HEK293T (cell line): ENCODE measurements around the gene SHOX.

Experiments used
- CTCF ChIA-PET: fragments of 350-600 bp; formaldehyde crosslinking; extraction: SDS; loops from one replicate; lab custom pipeline; 2021; ENCODE audit warnings: antibody characterized with exemption, inconsistent platforms; lab: Yijun Ruan, JAX
- POLR2A ChIA-PET: fragments of 350-600 bp; formaldehyde crosslinking; extraction: SDS; loops from one replicate; lab custom pipeline; 2020; ENCODE audit warnings: antibody characterized with exemption, inconsistent platforms; lab: Yijun Ruan, JAX
- DNase-seq: peaks from one replicate; pipeline ENCODE4 v3.0.0; 2012; ENCODE audit warnings: mixed read lengths; ENCODE audit errors: extremely low spot score
- ARNT ChIP-seq: fragments of 450-650 bp; IDR thresholded peaks from 2 replicates; pipeline ENCODE4 v1.6.1; 2017; ENCODE audit warnings: mild to moderate bottlenecking
- BHLHE40 ChIP-seq: fragments of 450-650 bp; IDR thresholded peaks from 2 replicates; pipeline ENCODE4 v1.6.1; 2016; ENCODE audit warnings: mild to moderate bottlenecking, moderate library complexity, borderline replicate concordance
- CTBP1 ChIP-seq: fragments of 450-650 bp; IDR thresholded peaks from 2 replicates; pipeline ENCODE4 v1.6.1; 2016; ENCODE audit warnings: borderline replicate concordance
- ELF4 ChIP-seq: fragments of 450-650 bp; IDR thresholded peaks from 2 replicates; pipeline ENCODE4 v1.6.1; 2017; ENCODE audit warnings: antibody characterized with exemption
- FOXA1 ChIP-seq: fragments of 450-650 bp; IDR thresholded peaks from 2 replicates; pipeline ENCODE4 v1.6.1; 2016; ENCODE audit warnings: mild to moderate bottlenecking
- FOXK2 ChIP-seq: fragments of 450-650 bp; IDR thresholded peaks from 2 replicates; pipeline ENCODE4 v1.6.1; 2016; ENCODE audit warnings: mild to moderate bottlenecking
- HDGF ChIP-seq: fragments of 450-650 bp; IDR thresholded peaks from 2 replicates; pipeline ENCODE4 v1.6.1; 2017; ENCODE audit warnings: antibody characterized with exemption, borderline replicate concordance
- L3MBTL2 ChIP-seq: fragments of 450-650 bp; conservative IDR thresholded peaks from 2 replicates; pipeline ENCODE4 v1.6.1; 2016; ENCODE audit warnings: mild to moderate bottlenecking
- LEF1 ChIP-seq: fragments of 450-650 bp; IDR thresholded peaks from 2 replicates; pipeline ENCODE4 v1.6.1; 2017; ENCODE audit warnings: mild to moderate bottlenecking, borderline replicate concordance
- NFRKB ChIP-seq: fragments of 450-650 bp; IDR thresholded peaks from 2 replicates; pipeline ENCODE4 v1.6.1; 2016; ENCODE audit warnings: mild to moderate bottlenecking, moderate library complexity
- PKNOX1 ChIP-seq: fragments of 450-650 bp; IDR thresholded peaks from 2 replicates; pipeline ENCODE4 v1.6.1; 2016
- SP1 ChIP-seq: fragments of 450-650 bp; IDR thresholded peaks from 2 replicates; pipeline ENCODE4 v1.6.1; 2017
- SUZ12 ChIP-seq: fragments of 450-650 bp; IDR thresholded peaks from 2 replicates; pipeline ENCODE4 v1.6.1; 2016; ENCODE audit warnings: mild to moderate bottlenecking
- TARDBP ChIP-seq: fragments of 450-650 bp; IDR thresholded peaks from 2 replicates; pipeline ENCODE4 v1.6.1; 2016
- ZNF384 ChIP-seq: fragments of 450-650 bp; IDR thresholded peaks from 2 replicates; pipeline ENCODE4 v1.6.1; 2016

SHOX gene

GRCh38 chrX:666762-667720 lies 36.5 kb downstream of the SHOX start:
- no peak for DNase-seq
- POLR2A ChIA-PET: no interaction called here
- no peak for TF ChIP-seq L3MBTL2
- TF ChIP-seq TARDBP: no peak
- no peak for TF ChIP-seq BHLHE40
- no peak for TF ChIP-seq PKNOX1
- TF ChIP-seq SP1: no peak
- no peak for TF ChIP-seq HDGF
- TF ChIP-seq CTBP1: no peak
- TF ChIP-seq FOXK2: no peak
- TF ChIP-seq NFRKB: no peak
- CTCF ChIA-PET: no interaction called here

DNA sequence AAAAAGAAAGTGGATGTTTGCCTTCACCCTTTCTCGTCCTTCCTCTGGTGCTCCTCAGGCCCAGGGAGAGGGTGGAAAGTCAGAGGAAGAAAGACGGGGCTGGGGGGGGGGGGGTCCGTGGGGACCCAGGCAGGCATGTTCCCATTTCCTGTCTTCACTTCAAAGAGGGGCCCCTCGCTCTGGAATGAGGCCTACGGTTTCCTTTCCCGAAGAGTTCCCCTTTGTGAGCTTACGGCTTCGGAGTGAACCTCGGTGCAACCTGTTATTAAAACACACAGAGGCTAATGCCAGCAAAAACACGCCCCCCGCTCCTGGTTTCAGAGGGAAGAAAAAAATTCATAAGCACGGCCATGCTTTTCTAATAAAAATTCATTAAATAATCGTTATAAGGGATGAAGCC lies 40.1 kb downstream of the SHOX start:
- ChIA-PET CTCF (no interaction called here), POLR2A (no interaction called here)
- TF ChIP-seq ZNF384 (no peak), ELF4 (no peak), L3MBTL2 (no peak), ARNT (no peak), BHLHE40 (no peak), NFRKB (no peak), FOXK2 (no peak), PKNOX1 (no peak), HDGF (no peak), SUZ12 (no peak), LEF1 (no peak), CTBP1 (no peak), TARDBP (no peak), FOXA1 (no peak)
- DNase-seq: no peak

DNA sequence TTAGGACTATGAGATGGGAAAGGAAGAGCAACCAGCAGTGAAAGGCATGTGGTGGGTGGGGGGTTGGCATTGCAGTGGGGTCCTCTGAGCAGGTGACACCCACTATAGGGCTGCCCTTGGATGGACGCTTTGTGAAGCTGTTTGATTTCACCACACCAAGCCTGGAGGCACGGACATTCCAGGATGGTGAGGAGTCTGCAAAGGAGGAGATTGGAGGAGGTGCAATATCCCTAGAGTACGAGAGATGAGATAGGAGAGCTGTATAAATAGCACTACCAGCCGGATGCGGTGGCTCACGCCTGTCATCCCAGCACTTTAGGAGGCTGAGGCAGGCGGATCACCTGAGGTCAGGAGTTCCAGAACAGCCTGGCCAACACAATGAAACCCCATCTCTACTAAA lies 42.3 kb downstream of the SHOX start:
- ChIA-PET CTCF (no interaction called here), POLR2A (no interaction called here)

DNA sequence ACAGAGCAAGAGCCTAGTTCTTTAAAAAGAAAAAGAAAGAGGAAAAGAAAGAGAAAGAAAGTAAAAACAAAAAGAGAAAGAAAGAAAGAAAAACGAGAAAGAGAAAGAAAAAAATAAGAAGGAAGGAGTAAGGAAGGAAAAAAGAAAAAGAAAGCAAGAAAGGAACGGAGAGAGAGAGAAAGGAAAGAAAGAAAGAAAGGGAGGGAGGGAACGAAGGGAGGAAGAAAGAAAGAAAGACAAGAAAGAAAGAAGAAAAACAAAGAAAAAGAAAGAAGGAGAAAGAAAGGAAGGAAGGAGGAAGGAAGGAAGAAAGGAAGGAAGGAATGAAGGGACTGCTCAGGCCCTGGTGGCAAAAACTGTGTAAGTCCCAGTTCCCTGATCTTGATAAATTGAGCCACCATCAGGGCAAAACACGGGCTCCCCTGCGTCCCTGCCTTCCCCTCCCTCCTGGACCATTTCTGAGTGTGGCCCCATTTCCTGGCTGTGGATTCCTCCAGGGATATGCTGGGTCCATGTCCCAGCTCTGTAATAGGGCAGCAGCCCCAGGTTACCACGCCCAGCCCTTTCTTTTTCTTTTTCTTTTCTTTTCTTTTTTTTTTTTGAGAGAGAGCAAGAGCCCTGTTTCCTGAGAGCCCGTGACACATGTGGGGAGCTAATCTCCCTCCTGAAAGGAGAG lies 44.8 kb downstream of the SHOX start:
- no peak for DNase-seq
- POLR2A ChIA-PET: no interaction called here
- TF ChIP-seq ZNF384 (no peak), TARDBP (no peak), PKNOX1 (no peak)
- CTCF ChIA-PET: no interaction called here

More for the DNA sequence above, 42.3 kb downstream of the SHOX start:
- no peak for TF ChIP-seq NFRKB
- no peak for TF ChIP-seq ARNT
- TF ChIP-seq LEF1: no peak
- TF ChIP-seq SP1: no peak
- TF ChIP-seq FOXA1: no peak
- no peak for TF ChIP-seq PKNOX1
- no peak for TF ChIP-seq BHLHE40
- TF ChIP-seq SUZ12: no peak
- DNase-seq: no peak

GRCh38 chrX:675955-676295 lies 45.3 kb downstream of the SHOX start:
- no peak for DNase-seq
- POLR2A ChIA-PET: no interaction called here
- CTCF ChIA-PET: no interaction called here
- TF ChIP-seq ELF4 (no peak), FOXK2 (no peak)

GRCh38 chrX:677376-677775 lies 46.8 kb downstream of the SHOX start:
- ChIA-PET CTCF (no interaction called here), POLR2A (no interaction called here)

More at GRCh38 chrX:677376-677775, 46.8 kb downstream of the SHOX start:
- DNase-seq: no peak
- no peak for TF ChIP-seq PKNOX1
- TF ChIP-seq NFRKB: no peak
- TF ChIP-seq SP1: no peak
- no peak for TF ChIP-seq FOXA1
- TF ChIP-seq CTBP1: no peak
